Neuronal stem cell (in vitro differentiated cells): Measurements from ENCODE around the gene SLC22A23.

ENCODE experiments used
- DNase-seq: peaks from one replicate; pipeline ENCODE4 v3.0.0-alpha.2; 2013; ENCODE audit warnings: low spot score
- H2AFZ ChIP-seq: one replicate; pipeline ENCODE4 v1.6.1; 2013; ENCODE audit warnings: mild to moderate bottlenecking, low read length, inconsistent platforms
- H2AK5ac ChIP-seq: 2 replicates; pipeline ENCODE4 v1.6.1; 2013; ENCODE audit warnings: low read depth, mild to moderate bottlenecking, inconsistent platforms, low read length, moderate library complexity, mixed read lengths
- H2BK120ac ChIP-seq: 2 replicates; pipeline ENCODE4 v1.6.1; 2013; ENCODE audit warnings: low read depth, mild to moderate bottlenecking, inconsistent platforms, low read length, moderate library complexity, mixed read lengths
- H2BK12ac ChIP-seq: one replicate; pipeline ENCODE4 v1.6.1; 2013; ENCODE audit warnings: low read length, inconsistent platforms
- H2BK15ac ChIP-seq: 2 replicates; pipeline ENCODE4 v1.6.1; 2013; ENCODE audit warnings: mild to moderate bottlenecking, low read length, inconsistent platforms, mixed read lengths
- H2BK5ac ChIP-seq: one replicate; pipeline ENCODE4 v1.6.1; 2013; ENCODE audit warnings: inconsistent platforms, mild to moderate bottlenecking, low read length, moderate library complexity
- H3K14ac ChIP-seq: one replicate; pipeline ENCODE4 v1.6.1; 2013; ENCODE audit warnings: low read length, inconsistent platforms
- H3K18ac ChIP-seq: 2 replicates; pipeline ENCODE4 v1.6.1; 2013; ENCODE audit warnings: low read length, inconsistent platforms
- H3K23ac ChIP-seq: 2 replicates; pipeline ENCODE4 v1.6.1; 2013; ENCODE audit warnings: low read depth, mild to moderate bottlenecking, mixed read lengths, low read length, inconsistent platforms; ENCODE audit not compliant: poor library complexity
- H3K27ac ChIP-seq: replicated peaks from 3 replicates; pipeline ENCODE4 v1.5.1; 2013; ENCODE audit warnings: low read length, inconsistent platforms
- H3K27me3 ChIP-seq, 3 experiments: 2 replicates each; pipeline ENCODE4 v1.6.1; 2013; ENCODE audit warnings: low read length in 3 of 3, mild to moderate bottlenecking in 2 of 3, inconsistent platforms in 1 of 3, low read depth in 1 of 3, mixed read lengths in 1 of 3, moderate library complexity in 1 of 3; ENCODE audit not compliant: control insufficient read depth in 3 of 3, insufficient read depth in 3 of 3
- H3K36me3 ChIP-seq, 2 donors: replicated peaks in 1 of 2; 2 replicates each; pipeline ENCODE4 v1.6.1; 2013; ENCODE audit warnings: low read length in 2 of 2; ENCODE audit not compliant: control insufficient read depth in 2 of 2, insufficient read depth in 2 of 2
- H3K4ac ChIP-seq: 2 replicates; pipeline ENCODE4 v1.6.1; 2013; ENCODE audit warnings: inconsistent platforms, mild to moderate bottlenecking, low read length, moderate library complexity
- H3K4me1 ChIP-seq, 2 donors: 1 replicate in 1 of 2; 2 replicates in 1 of 2; pipeline ENCODE4 v1.6.1; 2013; ENCODE audit warnings: low read length in 2 of 2, low read depth in 1 of 2; ENCODE audit not compliant: control insufficient read depth in 2 of 2, insufficient read depth in 1 of 2
- H3K4me2 ChIP-seq: one replicate; pipeline ENCODE4 v1.6.1; 2013; ENCODE audit warnings: mild to moderate bottlenecking, low read length, inconsistent platforms; ENCODE audit not compliant: insufficient read depth, poor library complexity, severe bottlenecking
- H3K4me3 ChIP-seq, 2 donors: 2 replicates each; pipeline ENCODE4 v1.5.1; 2013; ENCODE audit warnings: low read length in 2 of 2, mild to moderate bottlenecking in 2 of 2, inconsistent platforms in 1 of 2, moderate library complexity in 1 of 2
- H3K79me1 ChIP-seq: one replicate; pipeline ENCODE4 v1.6.1; 2013; ENCODE audit warnings: low read depth, mild to moderate bottlenecking, inconsistent platforms, low read length, moderate library complexity
- H3K9ac ChIP-seq: one replicate; pipeline ENCODE4 v1.6.1; 2013; ENCODE audit warnings: mild to moderate bottlenecking, low read depth, low read length, inconsistent platforms; ENCODE audit not compliant: poor library complexity
- H3K9me3 ChIP-seq, 2 donors: replicated peaks in 1 of 2; 2 replicates each; pipeline versions ENCODE3 to v1.6.1; 2013; ENCODE audit warnings: low read length in 2 of 2, mild to moderate bottlenecking in 2 of 2, inconsistent platforms in 1 of 2, low read depth in 1 of 2, mixed read lengths in 1 of 2, moderate library complexity in 1 of 2; ENCODE audit not compliant: control insufficient read depth in 2 of 2, insufficient read depth in 1 of 2
- H4K8ac ChIP-seq: one replicate; pipeline ENCODE4 v1.6.1; 2013; ENCODE audit warnings: low read depth, mild to moderate bottlenecking, inconsistent platforms, low read length, moderate library complexity
- H4K91ac ChIP-seq: one replicate; pipeline ENCODE4 v1.6.1; 2013; ENCODE audit warnings: low read length, low read depth, mild to moderate bottlenecking, inconsistent platforms; ENCODE audit not compliant: poor library complexity
- WGBS, 2 donors: extraction: QIAGEN DNeasy Blood & Tissue Kit; methylation state at CpG; one replicate each; pipeline ENCODE4 v1.1.7; 2013; ENCODE audit warnings: missing lambda C conversion rate in 2 of 2, mixed read lengths in 1 of 2; ENCODE audit not compliant: insufficient read length in 2 of 2, insufficient replicate concordance in 1 of 2; ENCODE audit errors: extremely low coverage in 2 of 2; 5-methylcytosine and 5-hydroxymethylcytosine counted together

Gene SLC22A23

GRCh38 chr6:3220366-3220765 is 236.5 kb downstream of the SLC22A23 start:
- Histone ChIP-seq H3K23ac (no peak overlapping the region), H3K79me1 (no peaks in the 10 kb centered on the region)
- WGBS, 2 donors: no CpG with 5 or more reads among the region's 2 CpGs

More at GRCh38 chr6:3220366-3220765, 236.5 kb downstream of the SLC22A23 start:
- Histone ChIP-seq H3K9me3 (peaks cover 0 to 3% of the 10 kb centered on the region in 2 donors), H3K27me3 (no peaks in the 10 kb centered on the region), H3K9ac (no peak overlapping the region), H2BK15ac (no peak overlapping the region), H3K4ac (no peak overlapping the region), H2BK120ac (no peak overlapping the region), H2AK5ac (no peak overlapping the region), H3K27ac (no peak overlapping the region), H2BK5ac (no peak overlapping the region), H4K91ac (no peak overlapping the region), H2AFZ (no peak overlapping the region), H3K18ac (no peak overlapping the region), H2BK12ac (no peak overlapping the region), H3K36me3 (peaks cover 2 to 18% of the 10 kb centered on the region in 2 donors), H3K4me2 (no peak overlapping the region), H3K4me1 (peaks cover 0 to 2% of the 10 kb centered on the region in 2 donors), H3K4me3 (no peak overlapping the region), H3K14ac (no peak overlapping the region), H4K8ac (no peak overlapping the region)
- DNase-seq: no peak
